H54 (cell line): ENCODE measurements around the gene C20orf173.
A peak's percentile ranks its signal among the peaks of the same experiment; 100 is the strongest.
"Not testable (repeated sequence)": the region's sequence is repeated elsewhere in the genome, so short reads cannot be mapped to it uniquely, and the experiment has no call there.

Experiments used
- DNase-seq: peaks from one replicate; pipeline ENCODE4 v3.0.0; 2011; ENCODE audit warnings: low spot score, mixed read lengths; ENCODE audit not compliant: insufficient read length
- FAIRE-seq: peaks from 3 replicates; lab custom pipeline; 2011; peaks lifted over from hg19 to GRCh38; lab: Jason Lieb, UNC
- POLR2A ChIP-seq: IDR thresholded peaks from 2 replicates; pipeline ENCODE4 v1.6.1; 2011; ENCODE audit warnings: low read depth, mild to moderate bottlenecking, low read length

The C20orf173 gene

DNA sequence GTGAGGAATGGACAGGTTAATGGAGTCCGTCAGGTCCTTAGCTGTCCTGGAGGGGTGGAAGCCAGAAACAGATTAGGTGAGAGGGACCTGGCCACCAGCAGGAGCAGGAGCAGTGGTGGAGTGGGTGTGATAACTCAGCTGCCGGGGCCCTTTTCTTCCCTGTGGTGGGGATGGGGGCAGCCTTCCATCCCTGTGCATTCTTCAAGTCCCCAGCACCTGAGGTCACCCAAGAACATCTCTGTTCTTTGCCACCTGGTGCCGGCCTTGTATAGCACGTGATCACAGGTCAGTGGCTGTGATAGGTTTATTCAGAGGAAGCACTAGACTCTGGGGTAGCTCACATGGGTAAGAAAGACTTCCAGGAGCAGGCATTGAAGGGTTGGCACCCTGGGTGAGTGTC, 29.0 kb upstream of the C20orf173 start:
- FAIRE-seq (no peak), DNase-seq (no peak)
- no peak for TF ChIP-seq POLR2A

GRCh38 chr20:35556871-35557270, 27.4 kb upstream of the C20orf173 start:
- DNase-seq: no peak
- FAIRE-seq: no peak
- TF ChIP-seq POLR2A: no peak

DNA sequence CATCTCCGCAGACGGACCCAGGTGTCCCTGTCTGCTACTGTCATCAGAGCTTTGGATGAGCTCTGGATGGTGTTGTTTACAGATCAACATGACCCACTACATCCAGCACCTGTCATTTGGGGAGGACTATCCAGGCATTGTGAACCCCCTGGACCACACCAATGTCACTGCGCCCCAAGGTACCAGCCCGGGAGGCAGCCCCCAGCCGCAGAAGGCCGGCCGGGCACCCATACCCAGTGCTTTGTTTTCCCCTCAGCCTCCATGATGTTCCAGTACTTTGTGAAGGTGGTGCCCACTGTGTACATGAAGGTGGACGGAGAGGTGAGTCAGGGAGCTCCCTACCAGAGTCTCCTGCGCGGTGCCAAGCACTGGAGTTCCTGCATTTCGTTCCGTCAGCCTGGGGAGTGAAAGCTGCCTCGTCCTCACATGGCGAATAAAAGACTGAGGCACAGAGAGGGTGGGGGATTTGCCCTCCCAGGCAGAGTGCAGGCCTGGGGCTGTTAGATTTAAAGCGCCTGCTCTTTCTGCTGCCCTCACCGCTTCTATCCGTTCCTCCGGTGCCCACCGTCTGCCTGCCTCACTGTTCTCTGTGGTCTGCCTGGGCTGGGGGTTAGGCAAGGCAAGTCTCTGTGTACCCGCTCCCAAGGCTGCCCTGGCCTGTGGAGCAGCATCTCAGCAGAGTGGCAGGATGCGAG, 26.6 kb upstream of the C20orf173 start:
- DNase-seq: no peak
- TF ChIP-seq POLR2A: no peak

DNA sequence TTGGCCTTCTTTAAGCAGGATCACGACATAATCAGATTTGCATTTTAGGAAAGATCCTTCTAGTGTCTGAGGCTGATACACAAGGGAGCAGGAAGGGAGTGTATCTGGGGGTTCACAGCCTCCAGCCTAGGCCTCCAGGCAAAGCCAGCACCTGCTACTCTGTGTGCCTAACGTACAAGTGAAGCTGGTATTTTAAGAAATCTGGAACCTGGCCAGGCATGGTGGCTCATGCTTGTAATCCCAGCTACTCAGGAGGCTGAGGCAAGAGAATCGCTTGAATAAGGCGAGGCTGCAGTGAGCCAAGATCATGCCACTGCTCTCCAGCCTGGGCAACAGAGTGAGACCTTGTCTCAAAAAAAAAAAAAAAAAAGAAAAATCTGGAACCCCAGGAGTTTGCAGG, 26.0 kb upstream of the C20orf173 start:
- FAIRE-seq, DNase-seq: not testable (repeated sequence)

More for the DNA sequence above, 26.6 kb upstream of the C20orf173 start:
- no peak for FAIRE-seq

- TF ChIP-seq POLR2A: no peak
- DNase-seq: no peak
- no peak for FAIRE-seq
These were observed 23.5 kb upstream of the C20orf173 start for GRCh38 chr20:35552914-35553313.

GRCh38 chr20:35551503-35551902, 22.1 kb upstream of the C20orf173 start:
- no peak for FAIRE-seq
- no peak for TF ChIP-seq POLR2A
- no peak for DNase-seq

- no peak for TF ChIP-seq POLR2A
- DNase-seq: no peak
- no peak for FAIRE-seq
These were observed 17.9 kb upstream of the C20orf173 start for GRCh38 chr20:35547329-35547728.

GRCh38 chr20:35546127-35546526, 16.7 kb upstream of the C20orf173 start:
- no peak for TF ChIP-seq POLR2A
- no peak for DNase-seq
- FAIRE-seq: no peak

- FAIRE-seq: not testable (repeated sequence)
These were observed 15.5 kb upstream of the C20orf173 start for GRCh38 chr20:35544941-35545340.

DNA sequence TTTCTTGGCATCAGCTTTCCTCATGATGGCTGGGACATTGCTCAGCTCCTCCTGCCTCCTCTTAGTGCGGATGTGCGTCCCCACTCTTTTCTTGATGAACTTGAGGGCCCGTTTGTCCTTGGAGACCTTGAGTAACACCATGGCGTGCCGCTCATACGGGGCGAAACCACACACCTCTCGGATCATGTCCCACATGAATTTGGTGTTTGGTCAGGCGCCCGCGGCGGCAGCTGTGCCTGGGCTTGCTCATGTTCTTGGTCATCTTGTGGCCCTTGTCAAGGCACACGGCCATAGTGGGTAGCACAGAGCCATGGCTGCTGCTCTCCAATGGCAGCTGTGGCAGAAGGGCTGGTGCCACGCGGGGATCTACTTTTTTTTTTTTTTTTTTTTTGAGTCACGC, 15.0 kb upstream of the C20orf173 start:
- no peak for TF ChIP-seq POLR2A
- no peak for FAIRE-seq

More at GRCh38 chr20:35544941-35545340, 15.5 kb upstream of the C20orf173 start:
- peak; percentile 61 for DNase-seq

GRCh38 chr20:35542990-35543389, 13.5 kb upstream of the C20orf173 start:
- FAIRE-seq: no peak
- TF ChIP-seq POLR2A: no peak
- DNase-seq: no peak

More for the DNA sequence above, 15.0 kb upstream of the C20orf173 start:
- DNase-seq: no peak

GRCh38 chr20:35541783-35542662, 12.6 kb upstream of the C20orf173 start, which contains the start of gene ERGIC3:
ERGIC3 (plus strand) TSS chr20:35542078; CDS start chr20:35542098, 20 bp downstream.
- FAIRE-seq (no peak), DNase-seq (peak; percentile 67)
- peak; percentile 56; the same call in 1 of the 2 replicates for TF ChIP-seq POLR2A

DNA sequence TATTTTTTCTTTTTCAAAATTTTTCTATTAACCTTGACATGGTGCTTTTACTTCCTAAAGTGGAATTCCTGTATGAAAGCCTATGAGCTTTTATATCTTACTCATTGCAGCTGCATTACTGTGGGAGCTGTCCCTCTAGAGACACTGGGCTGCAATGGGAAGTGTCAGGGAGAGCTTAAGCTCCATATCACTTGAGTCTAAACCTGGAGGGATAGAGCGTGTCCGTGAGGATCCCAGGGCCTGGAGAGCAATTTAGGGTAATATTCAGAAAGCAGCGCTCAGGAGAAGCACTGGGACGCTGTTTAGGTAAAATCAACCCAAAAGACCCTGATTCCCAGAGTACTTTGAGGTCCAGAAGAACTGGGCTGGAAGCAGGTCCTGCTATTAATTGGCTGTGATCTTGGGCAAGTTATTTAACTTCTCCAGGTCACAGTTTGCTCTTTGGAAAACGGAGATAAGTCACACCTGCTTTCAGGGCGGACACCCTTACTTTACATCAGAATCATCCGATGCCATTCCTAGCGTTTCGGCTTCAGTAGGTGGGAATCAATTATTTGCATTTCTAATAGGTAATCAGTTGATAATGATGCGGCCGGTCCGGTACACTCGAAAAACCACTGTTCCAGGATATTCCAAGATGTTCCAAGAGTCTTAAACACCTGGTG, 11.8 kb upstream of the C20orf173 start:
- no peak for DNase-seq
- TF ChIP-seq POLR2A: no peak
- no peak for FAIRE-seq

DNA sequence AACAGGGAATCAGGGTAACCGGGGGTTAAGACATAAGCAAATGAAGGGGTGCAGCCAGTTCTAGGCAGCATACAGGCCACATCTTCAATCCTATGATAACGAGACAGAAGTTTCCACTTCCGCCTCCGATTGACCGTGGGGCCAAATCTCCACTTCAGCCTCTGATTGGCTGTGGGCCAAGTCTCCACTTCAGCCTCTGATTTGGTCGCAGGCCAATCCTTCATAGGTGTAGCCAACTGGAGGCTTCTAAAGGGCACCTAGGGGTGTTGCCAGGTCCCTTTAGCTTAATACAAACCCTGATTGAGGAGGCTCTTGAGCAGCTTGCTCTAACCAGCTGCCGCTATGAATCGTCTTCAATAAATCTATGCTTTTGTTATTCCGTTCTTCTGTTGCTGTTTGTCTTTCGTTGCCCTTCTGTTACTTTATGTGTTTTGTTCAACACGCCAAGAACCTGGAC, 10.3 kb upstream of the C20orf173 start:
- no peak for TF ChIP-seq POLR2A
- DNase-seq (no peak), FAIRE-seq (no peak)
